ENCODE results near the gene MEP1B.

DNA sequence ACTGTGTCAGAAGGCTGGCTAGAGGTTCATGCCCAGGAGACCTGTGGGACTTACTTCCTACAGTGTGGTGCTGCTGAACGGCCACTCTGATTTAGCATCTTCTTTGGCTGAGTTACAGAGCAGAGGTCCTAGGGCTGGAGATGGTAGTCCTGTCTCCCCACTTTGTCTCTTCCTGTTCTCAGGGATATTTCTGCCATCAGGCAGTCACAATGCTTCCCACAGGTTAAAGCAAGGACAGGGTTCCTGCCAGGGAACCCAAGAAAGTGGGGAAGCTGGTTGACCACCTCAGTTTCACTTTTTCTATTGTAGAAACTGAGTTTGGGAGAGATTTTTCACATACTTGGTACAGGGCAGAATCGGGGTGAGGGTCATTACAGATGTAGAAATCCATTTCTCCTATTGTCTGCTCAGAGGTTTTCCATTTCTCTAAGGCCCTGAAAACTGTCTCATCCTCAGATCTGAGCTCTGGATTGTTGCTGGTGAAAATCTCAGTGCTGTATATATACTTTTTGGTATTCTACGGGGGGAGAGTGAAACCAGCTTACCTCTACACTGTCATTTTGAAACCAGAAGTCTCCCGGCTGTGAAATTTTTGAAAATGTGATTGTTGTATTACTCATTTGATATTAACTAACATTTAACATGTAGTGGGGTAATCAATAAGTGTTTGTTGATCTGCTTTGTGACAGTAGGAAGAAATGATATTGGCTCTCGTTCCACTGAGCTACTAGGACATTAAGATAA, 37.0 kb upstream of the MEP1B start:
- TF ChIP-seq, protein P1, sequence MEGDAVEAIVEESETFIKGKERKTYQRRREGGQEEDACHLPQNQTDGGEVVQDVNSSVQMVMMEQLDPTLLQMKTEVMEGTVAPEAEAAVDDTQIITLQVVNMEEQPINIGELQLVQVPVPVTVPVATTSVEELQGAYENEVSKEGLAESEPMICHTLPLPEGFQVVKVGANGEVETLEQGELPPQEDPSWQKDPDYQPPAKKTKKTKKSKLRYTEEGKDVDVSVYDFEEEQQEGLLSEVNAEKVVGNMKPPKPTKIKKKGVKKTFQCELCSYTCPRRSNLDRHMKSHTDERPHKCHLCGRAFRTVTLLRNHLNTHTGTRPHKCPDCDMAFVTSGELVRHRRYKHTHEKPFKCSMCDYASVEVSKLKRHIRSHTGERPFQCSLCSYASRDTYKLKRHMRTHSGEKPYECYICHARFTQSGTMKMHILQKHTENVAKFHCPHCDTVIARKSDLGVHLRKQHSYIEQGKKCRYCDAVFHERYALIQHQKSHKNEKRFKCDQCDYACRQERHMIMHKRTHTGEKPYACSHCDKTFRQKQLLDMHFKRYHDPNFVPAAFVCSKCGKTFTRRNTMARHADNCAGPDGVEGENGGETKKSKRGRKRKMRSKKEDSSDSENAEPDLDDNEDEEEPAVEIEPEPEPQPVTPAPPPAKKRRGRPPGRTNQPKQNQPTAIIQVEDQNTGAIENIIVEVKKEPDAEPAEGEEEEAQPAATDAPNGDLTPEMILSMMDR (IDR thresholded peaks at IDR 0.05), result no peak
- TF ChIP-seq POLR2AphosphoS5 (IDR thresholded peaks at IDR 0.05) (no peak), POLR2A (IDR thresholded peaks at IDR 0.05) (no peak)
